Tibial artery (tissue), 4 donors: ENCODE measurements around the gene ZNF451.
"Not testable (repeated sequence)": the region's sequence is repeated elsewhere in the genome, so short reads cannot be mapped to it uniquely, and the experiment has no call there.

Source experiments
- DNase-seq, 2 donors: peaks; one replicate each; pipeline ENCODE4 v3.0.0-alpha.2; 2019
- H3K27ac ChIP-seq, 2 donors: fragments of 200-600 bp; sonication (generic) in 1 of 2; 1 replicate in 1 of 2; 2 replicates in 1 of 2; pipeline ENCODE4 v1.5.1; 2018 to 2019; ENCODE audit warnings: mild to moderate bottlenecking in 1 of 2
- H3K27me3 ChIP-seq, 2 donors: fragments of 200-600 bp; sonication (generic) in 1 of 2; one replicate each; pipeline versions ENCODE4 v1.5.1 to v1.6.0; 2016 to 2019
- H3K36me3 ChIP-seq, 3 donors: fragments of 200-600 bp; sonication (generic) in 2 of 3; one replicate each; pipeline ENCODE4 v1.5.1; 2016 to 2019; ENCODE audit warnings: mild to moderate bottlenecking in 2 of 3
- H3K4me1 ChIP-seq, 4 donors: fragments of 200-600 bp; sonication (generic) in 2 of 4; 1 replicate in 3 of 4; 2 replicates in 1 of 4; pipeline ENCODE4 v1.5.1; 2016 to 2019
- H3K4me3 ChIP-seq, 2 donors: fragments of 200-600 bp; sonication (generic) in 1 of 2; 1 replicate in 1 of 2; 2 replicates in 1 of 2; pipeline ENCODE4 v1.5.1; 2018 to 2019; ENCODE audit warnings: mild to moderate bottlenecking in 2 of 2
- H3K9me3 ChIP-seq, 3 donors: fragments of 200-600 bp; sonication (generic) in 1 of 3; one replicate each; pipeline ENCODE4 v1.5.1; 2016 to 2019
- CTCF ChIP-seq, 2 experiments: fragments of 200-600 bp in 1 of 2; fragments of 450-650 bp in 1 of 2; IDR thresholded peaks; one replicate each; pipeline ENCODE4 v1.5.1; 2017 to 2019; ENCODE audit warnings: antibody characterized with exemption in 2 of 2, mild to moderate bottlenecking in 1 of 2, moderate library complexity in 1 of 2
- intact Hi-C: fragments of 100-400 bp; cut with DNase I; formaldehyde crosslinking; loops from one replicate; pipeline ENCODE4 v1.15.0; 2023; ENCODE audit warnings: low total_unique reads

Gene ZNF451

GRCh38 chr6:57086843-57087242, 3.1 kb upstream of the ZNF451 start:
- TF ChIP-seq CTCF (IDR thresholded peaks at IDR 0.05) = no peak
- Histone ChIP-seq H3K4me3 (no peak overlapping the region), H3K27me3 (no peaks in the 10 kb centered on the region), H3K27ac (no peak overlapping the region), H3K36me3 (no peaks in the 10 kb centered on the region), H3K9me3 (no peaks in the 10 kb centered on the region), H3K4me1 (peaks cover 0 to 10% (median 5%) of the 10 kb centered on the region in 4 donors)
- intact Hi-C loops = loop anchor here (5.0 kb wide), 1 partner anchor 230 kb away; the partner anchor contains the start of gene PRIM2
- DNase-seq = no peak

- DNase-seq = no peak
- Histone ChIP-seq H3K4me1 (peaks cover 0 to 21% (median 14%) of the 10 kb centered on the region in 4 donors), H3K27me3 (no peaks in the 10 kb centered on the region), H3K27ac (no peak overlapping the region), H3K36me3 (no peaks in the 10 kb centered on the region), H3K4me3 (no peak overlapping the region), H3K9me3 (no peaks in the 10 kb centered on the region)
- TF ChIP-seq CTCF (IDR thresholded peaks at IDR 0.05) = no peak
- intact Hi-C loops = loop anchor here (5.0 kb wide), 1 partner anchor 229 kb away; the partner anchor contains the start of gene PRIM2
These were observed 2.1 kb upstream of the ZNF451 start for GRCh38 chr6:57087916-57088315.

- intact Hi-C loops = loop anchor here (5.0 kb wide), 1 partner anchor 228 kb away; the partner anchor contains the start of gene PRIM2
- Histone ChIP-seq H3K4me3 (peak overlapping the region; percentile 65), H3K27ac (peak overlapping the region; percentile 80 to 83), H3K27me3 (no peaks in the 10 kb centered on the region), H3K36me3 (no peaks in the 10 kb centered on the region), H3K4me1 (peaks cover 0 to 35% (median 22%) of the 10 kb centered on the region in 4 donors), H3K9me3 (no peaks in the 10 kb centered on the region)
- no peak for DNase-seq
- no peak for TF ChIP-seq CTCF (IDR thresholded peaks at IDR 0.05)
These were observed 723 bp upstream of the ZNF451 start for GRCh38 chr6:57089265-57089664.

- not testable (repeated sequence) for H3K9me3 ChIP-seq, DNase-seq, H3K27me3 ChIP-seq, H3K36me3 ChIP-seq
- intact Hi-C loops = loop anchor here (10.0 kb wide), 1 partner anchor 74 kb away; no protein-coding TSS in a partner anchor
- H3K27ac ChIP-seq = peak overlapping the region; percentile 80 to 83
- H3K4me3 ChIP-seq = peak overlapping the region; percentile 65
- peaks cover 0 to 36% (median 23%) of the 10 kb centered on the region in 4 donors for H3K4me1 ChIP-seq
These were observed 575 bp downstream of the ZNF451 start for GRCh38 chr6:57090458-57091067.

GRCh38 chr6:57091375-57091774, 1.4 kb downstream of the ZNF451 start:
- H3K27me3 ChIP-seq, H3K9me3 ChIP-seq, H3K36me3 ChIP-seq, DNase-seq, H3K27ac ChIP-seq, H3K4me3 ChIP-seq: not testable (repeated sequence)
- peaks cover 0 to 36% (median 23%) of the 10 kb centered on the region in 4 donors for H3K4me1 ChIP-seq
- intact Hi-C loops = loop anchor here (10.0 kb wide), 1 partner anchor 73 kb away; no protein-coding TSS in a partner anchor

GRCh38 chr6:57094689-57095088, 4.7 kb downstream of the ZNF451 start:
- Histone ChIP-seq H3K27ac (no peak overlapping the region), H3K27me3 (no peaks in the 10 kb centered on the region), H3K4me1 (peaks cover 0 to 41% (median 26%) of the 10 kb centered on the region in 4 donors), H3K9me3 (no peaks in the 10 kb centered on the region), H3K4me3 (no peak overlapping the region), H3K36me3 (peaks cover 9 to 16% (median 12%) of the 10 kb centered on the region in 3 donors)
- TF ChIP-seq CTCF (IDR thresholded peaks at IDR 0.05) = no peak
- no peak for DNase-seq
- intact Hi-C loops = loop anchor here (10.0 kb wide), 1 partner anchor 70 kb away; no protein-coding TSS in a partner anchor
